B cell (primary cell): ENCODE measurements around the gene NELL1.

Experiments
- EZH2 ChIP-seq: IDR thresholded peaks from 2 replicates; pipeline ENCODE4 v1.6.1; 2012; ENCODE audit warnings: borderline replicate concordance, low read depth, mild to moderate bottlenecking, moderate library complexity, low read length; ENCODE audit not compliant: insufficient read depth, poor library complexity, severe bottlenecking
- TF ChIP-seq, protein P1 (sequence below): fragments of 200-600 bp; IDR thresholded peaks from one replicate; pipeline ENCODE4 v1.8.0; 2022; ENCODE audit warnings: antibody characterized with exemption, mild to moderate bottlenecking

DNA sequence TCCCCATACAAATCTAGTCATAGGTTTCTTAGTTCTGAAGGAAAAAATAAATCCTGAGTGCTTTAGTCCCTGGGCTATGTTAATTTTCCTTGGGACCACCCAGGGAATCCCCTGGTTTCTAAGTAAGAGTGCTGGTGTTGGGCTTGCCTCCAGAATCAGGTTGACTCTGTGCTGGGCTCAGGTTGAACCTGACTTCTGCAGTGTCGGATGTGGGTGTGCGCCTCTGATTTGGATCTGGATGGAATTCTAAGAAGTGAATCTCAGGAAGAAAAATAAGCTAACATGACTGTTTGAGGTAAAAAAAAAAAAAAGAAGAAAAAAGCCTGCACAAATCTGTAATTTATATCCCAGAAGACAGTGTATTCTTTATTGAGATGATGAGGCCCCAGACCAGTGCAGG, 29.0 kb upstream of the NELL1 start:
- TF ChIP-seq, protein P1, sequence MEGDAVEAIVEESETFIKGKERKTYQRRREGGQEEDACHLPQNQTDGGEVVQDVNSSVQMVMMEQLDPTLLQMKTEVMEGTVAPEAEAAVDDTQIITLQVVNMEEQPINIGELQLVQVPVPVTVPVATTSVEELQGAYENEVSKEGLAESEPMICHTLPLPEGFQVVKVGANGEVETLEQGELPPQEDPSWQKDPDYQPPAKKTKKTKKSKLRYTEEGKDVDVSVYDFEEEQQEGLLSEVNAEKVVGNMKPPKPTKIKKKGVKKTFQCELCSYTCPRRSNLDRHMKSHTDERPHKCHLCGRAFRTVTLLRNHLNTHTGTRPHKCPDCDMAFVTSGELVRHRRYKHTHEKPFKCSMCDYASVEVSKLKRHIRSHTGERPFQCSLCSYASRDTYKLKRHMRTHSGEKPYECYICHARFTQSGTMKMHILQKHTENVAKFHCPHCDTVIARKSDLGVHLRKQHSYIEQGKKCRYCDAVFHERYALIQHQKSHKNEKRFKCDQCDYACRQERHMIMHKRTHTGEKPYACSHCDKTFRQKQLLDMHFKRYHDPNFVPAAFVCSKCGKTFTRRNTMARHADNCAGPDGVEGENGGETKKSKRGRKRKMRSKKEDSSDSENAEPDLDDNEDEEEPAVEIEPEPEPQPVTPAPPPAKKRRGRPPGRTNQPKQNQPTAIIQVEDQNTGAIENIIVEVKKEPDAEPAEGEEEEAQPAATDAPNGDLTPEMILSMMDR = no peak
- no peak for TF ChIP-seq EZH2
